ENCODE data around the gene CGB3.

CGB3 gene

GRCh38 chr19:48987323-48987722 lies 36.8 kb downstream of the CGB3 start:
- Histone ChIP-seq H4K20me1 (ENCODE audit: insufficient read depth, low read length) (no peaks in the 10 kb centered on the region), H2AFZ (ENCODE audit: low read length) (no peak overlapping the region), H3K79me2 (ENCODE audit: low read length) (peaks cover 22% of the 10 kb centered on the region), H3K4me1 (ENCODE audit: low read length) (peaks cover 6% of the 10 kb centered on the region), H3K4me2 (ENCODE audit: low read depth, low read length) (no peak overlapping the region), H3K4me3 (ENCODE audit: low read length) (no peak overlapping the region), H3K36me3 (replicated peaks; ENCODE audit: insufficient read depth, low read length) (no peaks in the 10 kb centered on the region), H3K9ac (ENCODE audit: low read length) (no peak overlapping the region), H3K27ac (ENCODE audit: low read length) (no peak overlapping the region), H3K9me2 (replicated peaks; ENCODE audit: insufficient read depth, low read length) (no peaks in the 10 kb centered on the region), H3K9me3 (replicated peaks; ENCODE audit: insufficient read depth, low read length) (no peaks in the 10 kb centered on the region), H3F3A (ENCODE audit: insufficient read depth, low read length) (no peaks in the 10 kb centered on the region), H3K27me3 (replicated peaks; ENCODE audit: insufficient read depth, low read length) (no peaks in the 10 kb centered on the region)
- TF ChIP-seq CTCF (IDR thresholded peaks at IDR 0.05; ENCODE audit: low read length) (no peak), EZH2phosphoT487 (IDR thresholded peaks at IDR 0.05; ENCODE audit: low read length) (no peak), EZH2 (optimal IDR thresholded peaks at IDR 0.05; ENCODE audit: low read depth, low read length) (no peak)
- DNase-seq, result no peak

- Histone ChIP-seq H2AFZ (ENCODE audit: low read length) (no peak overlapping the region), H3K27me3 (replicated peaks; ENCODE audit: insufficient read depth, low read length) (no peaks in the 10 kb centered on the region), H3K4me1 (ENCODE audit: low read length) (no peaks in the 10 kb centered on the region), H3K79me2 (ENCODE audit: low read length) (peaks cover 11% of the 10 kb centered on the region), H4K20me1 (ENCODE audit: insufficient read depth, low read length) (no peaks in the 10 kb centered on the region), H3K9me2 (replicated peaks; ENCODE audit: insufficient read depth, low read length) (no peaks in the 10 kb centered on the region), H3K36me3 (replicated peaks; ENCODE audit: insufficient read depth, low read length) (no peaks in the 10 kb centered on the region), H3K4me3 (ENCODE audit: low read length) (no peak overlapping the region), H3K9me3 (replicated peaks; ENCODE audit: insufficient read depth, low read length) (no peaks in the 10 kb centered on the region), H3K27ac (ENCODE audit: low read length) (no peak overlapping the region), H3F3A (ENCODE audit: insufficient read depth, low read length) (no peaks in the 10 kb centered on the region), H3K9ac (ENCODE audit: low read length) (no peak overlapping the region), H3K4me2 (ENCODE audit: low read depth, low read length) (no peak overlapping the region)
- TF ChIP-seq EZH2phosphoT487 (IDR thresholded peaks at IDR 0.05; ENCODE audit: low read length) (no peak), EZH2 (optimal IDR thresholded peaks at IDR 0.05; ENCODE audit: low read depth, low read length) (no peak), CTCF (IDR thresholded peaks at IDR 0.05; ENCODE audit: low read length) (no peak)
- no peak for DNase-seq
Measured at GRCh38 chr19:48986211-48986610, 37.9 kb downstream of the CGB3 start.

GRCh38 chr19:48985711-48986110 lies 38.4 kb downstream of the CGB3 start:
- Histone ChIP-seq H3K36me3 (replicated peaks; ENCODE audit: insufficient read depth, low read length) (no peaks in the 10 kb centered on the region), H3K4me2 (ENCODE audit: low read depth, low read length) (no peak overlapping the region), H3K4me3 (ENCODE audit: low read length) (no peak overlapping the region), H3K9me2 (replicated peaks; ENCODE audit: insufficient read depth, low read length) (no peaks in the 10 kb centered on the region), H3K27ac (ENCODE audit: low read length) (no peak overlapping the region), H3K9me3 (replicated peaks; ENCODE audit: insufficient read depth, low read length) (no peaks in the 10 kb centered on the region), H3K27me3 (replicated peaks; ENCODE audit: insufficient read depth, low read length) (no peaks in the 10 kb centered on the region), H4K20me1 (ENCODE audit: insufficient read depth, low read length) (no peaks in the 10 kb centered on the region), H3F3A (ENCODE audit: insufficient read depth, low read length) (no peaks in the 10 kb centered on the region), H3K4me1 (ENCODE audit: low read length) (no peaks in the 10 kb centered on the region), H2AFZ (ENCODE audit: low read length) (no peak overlapping the region), H3K9ac (ENCODE audit: low read length) (no peak overlapping the region), H3K79me2 (ENCODE audit: low read length) (peaks cover 7% of the 10 kb centered on the region)
- TF ChIP-seq CTCF (IDR thresholded peaks at IDR 0.05; ENCODE audit: low read length) (no peak), EZH2 (optimal IDR thresholded peaks at IDR 0.05; ENCODE audit: low read depth, low read length) (no peak), EZH2phosphoT487 (IDR thresholded peaks at IDR 0.05; ENCODE audit: low read length) (no peak)
- DNase-seq, result no peak
